ENCODE results near the gene TOGARAM2. TPM values are rescaled to one million over a fixed set of nuclear protein-coding genes. Genes with fewer than 3 reads are reported as not detected.
"Not testable (repeated sequence)": the region's sequence is repeated elsewhere in the genome, so short reads cannot be mapped to it uniquely, and the experiment has no call there.

Gene TOGARAM2
- total RNA-seq, 1 donor from 2014 or later = 5.8 TPM

- H3K36me3 Mint-ChIP-seq (ENCODE audit: low read depth) = no peaks in the 10 kb centered on the region
- DNase-seq (ENCODE audit: low spot score) = no peak
- H3K4me1 Mint-ChIP-seq (ENCODE audit: low read depth) = no peaks in the 10 kb centered on the region
- peaks cover 10% of the 10 kb centered on the region for H3K27me3 Mint-ChIP-seq (ENCODE audit: insufficient read depth)
- H3K4me3 Mint-ChIP-seq = no peak overlapping the region
- intact Hi-C loops (cut with micrococcal nuclease) = loop anchor here (5.0 kb wide), 1 partner anchor 135 kb away; no protein-coding TSS in a partner anchor
- no peaks in the 10 kb centered on the region for H3K9me3 Mint-ChIP-seq
- no peak overlapping the region for H3K27ac Mint-ChIP-seq
Measured at GRCh38 chr2:28956890-28957289, 24.2 kb upstream of the TOGARAM2 start.

GRCh38 chr2:28958689-28959088, 22.4 kb upstream of the TOGARAM2 start:
- peak; percentile 11 for DNase-seq (ENCODE audit: low spot score)
- Mint-ChIP-seq H3K27ac (no peak overlapping the region), H3K36me3 (ENCODE audit: low read depth) (no peaks in the 10 kb centered on the region), H3K4me1 (ENCODE audit: low read depth) (no peaks in the 10 kb centered on the region), H3K9me3 (no peaks in the 10 kb centered on the region), H3K4me3 (no peak overlapping the region), H3K27me3 (ENCODE audit: insufficient read depth) (peaks cover 14% of the 10 kb centered on the region)
- intact Hi-C loops (cut with micrococcal nuclease) = loop anchor here (1.0 to 5.0 kb wide), 5 partner anchors 57 to 1114 kb away; no protein-coding TSS in a partner anchor

DNA sequence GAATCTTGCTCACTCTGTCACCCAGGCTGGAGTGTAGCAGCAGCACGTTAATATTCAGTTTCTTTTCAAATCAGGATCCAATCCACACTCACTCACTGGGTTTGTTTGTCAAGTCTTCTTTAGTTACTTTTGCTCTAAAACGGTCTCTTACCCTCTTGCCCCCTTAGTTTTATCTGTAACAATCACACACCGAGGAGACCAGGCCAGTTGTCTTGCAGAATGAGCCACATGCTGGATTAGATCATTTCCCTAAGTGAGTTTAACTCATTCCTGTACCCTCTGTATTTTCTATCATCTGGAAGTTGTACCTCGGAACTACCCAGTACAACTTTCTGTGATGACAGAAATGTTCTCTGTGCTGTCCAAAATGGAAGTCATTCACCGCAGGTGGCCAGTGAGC, 20.7 kb upstream of the TOGARAM2 start:
- Mint-ChIP-seq H3K27ac (no peak overlapping the region), H3K9me3 (no peaks in the 10 kb centered on the region), H3K4me1 (ENCODE audit: low read depth) (no peaks in the 10 kb centered on the region), H3K27me3 (ENCODE audit: insufficient read depth) (peaks cover 16% of the 10 kb centered on the region), H3K36me3 (ENCODE audit: low read depth) (no peaks in the 10 kb centered on the region), H3K4me3 (no peak overlapping the region)
- intact Hi-C loops (cut with micrococcal nuclease) = no loop called here
- no peak for DNase-seq (ENCODE audit: low spot score)

DNA sequence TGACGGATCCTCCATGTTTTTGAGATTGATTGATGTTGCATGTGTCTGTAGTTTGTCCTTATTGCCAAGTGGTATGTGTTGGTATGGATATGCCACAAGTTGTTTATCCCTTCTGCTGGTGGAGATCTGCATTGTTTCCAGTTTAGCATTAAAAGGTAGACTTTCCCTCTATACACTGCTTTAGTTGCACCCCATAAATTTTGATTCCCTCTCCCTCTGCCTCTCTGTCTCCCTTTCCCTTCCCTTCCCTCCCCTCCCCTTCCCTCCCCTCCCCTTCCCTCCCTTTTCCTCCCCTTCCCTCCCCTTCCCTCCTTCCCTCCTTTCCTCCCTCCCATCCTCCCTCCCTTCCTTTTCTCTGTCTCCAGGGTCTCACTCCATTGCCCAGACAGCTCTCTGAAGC, 18.6 kb upstream of the TOGARAM2 start:
- no peaks in the 10 kb centered on the region for H3K4me1 Mint-ChIP-seq (ENCODE audit: low read depth)
- H3K27me3 Mint-ChIP-seq (ENCODE audit: insufficient read depth) = peaks cover 15% of the 10 kb centered on the region
- no peaks in the 10 kb centered on the region for H3K9me3 Mint-ChIP-seq
- no peak overlapping the region for H3K4me3 Mint-ChIP-seq
- no peak for DNase-seq (ENCODE audit: low spot score)
- no peak overlapping the region for H3K27ac Mint-ChIP-seq
- intact Hi-C loops (cut with micrococcal nuclease) = no loop called here
- H3K36me3 Mint-ChIP-seq (ENCODE audit: low read depth) = no peaks in the 10 kb centered on the region

- Mint-ChIP-seq H3K27me3 (ENCODE audit: insufficient read depth) (peaks cover 6% of the 10 kb centered on the region), H3K27ac (no peak overlapping the region), H3K9me3 (no peaks in the 10 kb centered on the region), H3K4me3 (no peak overlapping the region), H3K36me3 (ENCODE audit: low read depth) (no peaks in the 10 kb centered on the region), H3K4me1 (ENCODE audit: low read depth) (no peaks in the 10 kb centered on the region)
- intact Hi-C loops (cut with micrococcal nuclease) = no loop called here
- no peak for DNase-seq (ENCODE audit: low spot score)
Measured at GRCh38 chr2:28970464-28971160, 10.5 kb upstream of the TOGARAM2 start.

GRCh38 chr2:28972778-28973335, 8.2 kb upstream of the TOGARAM2 start:
- intact Hi-C loops (cut with micrococcal nuclease) = no loop called here
- H3K27ac Mint-ChIP-seq = no peak overlapping the region
- no peak overlapping the region for H3K4me3 Mint-ChIP-seq
- peaks cover 3% of the 10 kb centered on the region for H3K27me3 Mint-ChIP-seq (ENCODE audit: insufficient read depth)
- H3K9me3 Mint-ChIP-seq = no peaks in the 10 kb centered on the region
- no peaks in the 10 kb centered on the region for H3K4me1 Mint-ChIP-seq (ENCODE audit: low read depth)
- DNase-seq (ENCODE audit: low spot score) = no peak
- H3K36me3 Mint-ChIP-seq (ENCODE audit: low read depth) = no peaks in the 10 kb centered on the region

GRCh38 chr2:28974252-28974651, 6.8 kb upstream of the TOGARAM2 start:
- Mint-ChIP-seq H3K4me1 (ENCODE audit: low read depth) (no peaks in the 10 kb centered on the region), H3K36me3 (ENCODE audit: low read depth) (no peaks in the 10 kb centered on the region), H3K4me3 (no peak overlapping the region), H3K27me3 (ENCODE audit: insufficient read depth) (peaks cover 3% of the 10 kb centered on the region), H3K9me3 (no peaks in the 10 kb centered on the region), H3K27ac (no peak overlapping the region)
- no peak for DNase-seq (ENCODE audit: low spot score)
- intact Hi-C loops (cut with micrococcal nuclease) = no loop called here

DNA sequence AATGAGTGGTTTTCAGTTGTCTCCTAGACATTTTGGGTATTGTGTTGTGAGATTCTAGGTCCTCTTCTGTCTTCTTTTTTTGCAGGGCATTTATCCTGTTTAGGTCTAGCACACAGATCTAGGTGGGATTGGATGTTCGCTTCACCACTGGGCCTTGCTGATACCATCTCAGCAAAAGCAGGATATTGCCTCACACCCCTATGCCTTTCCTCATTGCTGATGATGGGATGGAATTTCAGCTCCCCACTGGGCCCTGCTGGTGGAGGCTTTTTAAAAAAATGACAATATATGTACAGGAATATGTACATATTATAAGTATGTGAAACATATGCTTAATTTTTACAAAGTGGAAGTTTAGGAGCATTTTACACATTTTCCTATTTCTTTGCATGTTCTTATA, 5.4 kb upstream of the TOGARAM2 start:
- Mint-ChIP-seq H3K4me1 (ENCODE audit: low read depth) (no peaks in the 10 kb centered on the region), H3K36me3 (ENCODE audit: low read depth) (no peaks in the 10 kb centered on the region), H3K27ac (no peak overlapping the region), H3K9me3 (no peaks in the 10 kb centered on the region), H3K27me3 (ENCODE audit: insufficient read depth) (peaks cover 3% of the 10 kb centered on the region), H3K4me3 (no peak overlapping the region)
- intact Hi-C loops (cut with micrococcal nuclease) = no loop called here
- no peak for DNase-seq (ENCODE audit: low spot score)

- H3K36me3 Mint-ChIP-seq (ENCODE audit: low read depth) = no peaks in the 10 kb centered on the region
Measured at GRCh38 chr2:28976584-28976983, 4.5 kb upstream of the TOGARAM2 start.

GRCh38 chr2:28977176-28977875, 3.8 kb upstream of the TOGARAM2 start:
- peaks cover 3% of the 10 kb centered on the region for H3K27me3 Mint-ChIP-seq (ENCODE audit: insufficient read depth)

More at GRCh38 chr2:28976584-28976983, 4.5 kb upstream of the TOGARAM2 start:
- peaks cover 3% of the 10 kb centered on the region for H3K27me3 Mint-ChIP-seq (ENCODE audit: insufficient read depth)
- intact Hi-C loops (cut with micrococcal nuclease) = no loop called here
- H3K4me3 Mint-ChIP-seq = no peak overlapping the region
- H3K4me1 Mint-ChIP-seq (ENCODE audit: low read depth) = no peaks in the 10 kb centered on the region
- DNase-seq (ENCODE audit: low spot score) = no peak
- no peak overlapping the region for H3K27ac Mint-ChIP-seq
- H3K9me3 Mint-ChIP-seq = no peaks in the 10 kb centered on the region

GRCh38 chr2:28978001-28978400, 3.1 kb upstream of the TOGARAM2 start:
- H3K27me3 Mint-ChIP-seq (ENCODE audit: insufficient read depth); DNase-seq (ENCODE audit: low spot score); H3K4me1 Mint-ChIP-seq (ENCODE audit: low read depth); intact Hi-C loops (cut with micrococcal nuclease); H3K9me3 Mint-ChIP-seq; H3K27ac Mint-ChIP-seq; H3K4me3 Mint-ChIP-seq; H3K36me3 Mint-ChIP-seq (ENCODE audit: low read depth): not testable (repeated sequence)

More at GRCh38 chr2:28977176-28977875, 3.8 kb upstream of the TOGARAM2 start:
- Mint-ChIP-seq H3K4me1 (ENCODE audit: low read depth) (no peaks in the 10 kb centered on the region), H3K4me3 (no peak overlapping the region), H3K27ac (no peak overlapping the region), H3K9me3 (no peaks in the 10 kb centered on the region), H3K36me3 (ENCODE audit: low read depth) (no peaks in the 10 kb centered on the region)
- no peak for DNase-seq (ENCODE audit: low spot score)
- intact Hi-C loops (cut with micrococcal nuclease) = no loop called here

- Mint-ChIP-seq H3K4me3 (no peak overlapping the region), H3K27me3 (ENCODE audit: insufficient read depth) (no peaks in the 10 kb centered on the region), H3K9me3 (no peaks in the 10 kb centered on the region), H3K36me3 (ENCODE audit: low read depth) (no peaks in the 10 kb centered on the region), H3K27ac (no peak overlapping the region), H3K4me1 (ENCODE audit: low read depth) (no peaks in the 10 kb centered on the region)
- DNase-seq (ENCODE audit: low spot score) = no peak
- intact Hi-C loops (cut with micrococcal nuclease) = no loop called here
Measured at GRCh38 chr2:28978606-28979005, 2.5 kb upstream of the TOGARAM2 start.

DNA sequence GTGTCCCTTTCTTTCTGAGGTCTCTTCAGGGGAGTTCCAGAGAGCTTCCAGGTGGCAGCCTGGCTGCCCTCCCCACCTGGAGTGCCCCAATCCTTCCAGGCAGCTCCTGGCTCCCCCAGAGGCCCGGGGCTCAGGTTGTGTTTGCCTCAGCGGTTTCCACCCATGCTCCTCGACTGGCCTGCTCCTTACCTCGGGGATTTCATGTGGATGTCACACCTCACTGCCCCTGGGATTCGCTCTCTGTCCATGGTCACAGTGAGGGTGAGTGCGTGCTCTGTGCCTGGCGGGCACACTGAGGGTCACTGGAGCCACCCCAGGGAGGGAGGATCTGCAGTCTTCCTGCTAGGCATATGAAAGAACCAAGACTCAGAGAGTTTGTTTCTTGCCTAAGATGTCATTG, 2.1 kb upstream of the TOGARAM2 start:
- Mint-ChIP-seq H3K27ac (no peak overlapping the region), H3K36me3 (ENCODE audit: low read depth) (no peaks in the 10 kb centered on the region), H3K9me3 (no peaks in the 10 kb centered on the region), H3K4me1 (ENCODE audit: low read depth) (no peaks in the 10 kb centered on the region), H3K4me3 (no peak overlapping the region), H3K27me3 (ENCODE audit: insufficient read depth) (no peaks in the 10 kb centered on the region)
- intact Hi-C loops (cut with micrococcal nuclease) = no loop called here
- DNase-seq (ENCODE audit: low spot score) = no peak
